OCI-LY7 (cell line): ENCODE measurements around the gene HACD2. TPM values are rescaled to one million over a fixed set of nuclear protein-coding genes. Genes with fewer than 3 reads are reported as not detected.

Source experiments
- BruUV-seq: library from RNA; stranded (reverse); fragments of 400-500 nt; replicated peaks from 2 replicates; lab custom pipeline; 2021; lab: Mats Ljungman, UMichigan
- CTCF ChIA-PET: fragments of 300-600 bp; sonication (Branson Sonifier 250); formaldehyde crosslinking; loops from one replicate; lab custom pipeline; 2022; ENCODE audit warnings: antibody characterized with exemption; ENCODE audit not compliant: unreplicated experiment; lab: Charles Lee
- POLR2A ChIA-PET: fragments of 300-600 bp; sonication (Branson Sonifier 250); formaldehyde crosslinking; loops from one replicate; lab custom pipeline; 2022; ENCODE audit warnings: antibody characterized with exemption; lab: Charles Lee
- DNase-seq: peaks from one replicate; pipeline ENCODE4 v3.0.0-alpha.2; 2015; ENCODE audit warnings: low spot score
- H2AFZ ChIP-seq: fragments of 200-600 bp; sonication (generic), shearing (Covaris generic); 2 replicates; pipeline ENCODE4 v1.6.1; 2014; ENCODE audit warnings: mild to moderate bottlenecking, antibody characterized with exemption, low read length, moderate library complexity
- H3K27ac ChIP-seq: fragments of 200-600 bp; sonication (generic); 2 replicates; pipeline ENCODE4 v1.5.1; 2014; ENCODE audit warnings: mixed run types, low read depth, mild to moderate bottlenecking, moderate library complexity, low read length, inconsistent platforms; ENCODE audit not compliant: poor library complexity, severe bottlenecking
- H3K36me3 ChIP-seq: fragments of 200-600 bp; sonication (generic); 2 replicates; pipeline ENCODE4 v1.6.1; 2014; ENCODE audit warnings: mild to moderate bottlenecking, antibody characterized with exemption, low read length, moderate library complexity, mixed read lengths; ENCODE audit not compliant: insufficient read depth
- H3K4me1 ChIP-seq: fragments of 200-600 bp; sonication (generic); 2 replicates; pipeline ENCODE4 v1.5.1; 2014; ENCODE audit warnings: mild to moderate bottlenecking, low read length; ENCODE audit not compliant: insufficient read depth, poor library complexity, severe bottlenecking
- H3K4me2 ChIP-seq: fragments of 200-600 bp; sonication (generic); 2 replicates; pipeline ENCODE4 v1.6.1; 2014; ENCODE audit warnings: mild to moderate bottlenecking, low read length
- H3K4me3 ChIP-seq: fragments of 200-600 bp; sonication (generic); 2 replicates; pipeline ENCODE4 v1.5.1; 2014; ENCODE audit warnings: mild to moderate bottlenecking, low read depth, low read length; ENCODE audit not compliant: poor library complexity, severe bottlenecking
- H3K79me2 ChIP-seq: fragments of 200-600 bp; sonication (generic); 2 replicates; pipeline ENCODE4 v1.6.1; 2016; ENCODE audit warnings: low read depth, mild to moderate bottlenecking, low read length, moderate library complexity, mixed read lengths; ENCODE audit not compliant: insufficient read depth
- H3K9me2 ChIP-seq: fragments of 200-600 bp; sonication (generic); 2 replicates; pipeline ENCODE4 v1.6.1; 2016; ENCODE audit warnings: mild to moderate bottlenecking, low read length, mixed read lengths; ENCODE audit not compliant: insufficient read depth
- H3K9me3 ChIP-seq: fragments of 200-600 bp; sonication (generic); 2 replicates; pipeline ENCODE4 v1.6.1; 2014; ENCODE audit warnings: mild to moderate bottlenecking, mixed run types, low read length, mixed read lengths
- H4K20me1 ChIP-seq: fragments of 200-600 bp; sonication (generic); 2 replicates; pipeline ENCODE4 v1.6.1; 2014; ENCODE audit warnings: mild to moderate bottlenecking, antibody characterized with exemption, low read length, moderate library complexity, mixed read lengths; ENCODE audit not compliant: insufficient read depth
- CTCF ChIP-seq: fragments of 200-600 bp; sonication (generic); conservative IDR thresholded peaks from 2 replicates; pipeline ENCODE4 v1.5.1; 2014; ENCODE audit warnings: mild to moderate bottlenecking, antibody characterized with exemption, low read length, moderate library complexity, mixed read lengths
- EZH2phosphoT487 ChIP-seq: fragments of 200-600 bp; sonication (generic); IDR thresholded peaks from 2 replicates; pipeline ENCODE4 v1.6.1; 2018; ENCODE audit warnings: low read depth, borderline replicate concordance, mild to moderate bottlenecking, mixed run types, antibody characterized with exemption, low read length, moderate library complexity, mixed read lengths
- intact Hi-C: fragments of 100-400 bp; cut with micrococcal nuclease; formaldehyde crosslinking; loops from one replicate; pipeline ENCODE4 v1.10.0; 2022; ENCODE audit not compliant: unreplicated experiment
- total RNA-seq, 2 experiments: library from RNA; depleted of rRNA in 1 of 2; stranded (reverse); fragments of >200 nt in 1 of 2; shearing (Covaris generic) in 1 of 2; gene quantifications; 2 replicates each; pipeline ENCODE4 v1.2.3, GENCODE V29; 2014 to 2022

Gene HACD2
- total RNA-seq, 2 experiments from 2014 or later = 10.2 to 22.5 TPM

DNA sequence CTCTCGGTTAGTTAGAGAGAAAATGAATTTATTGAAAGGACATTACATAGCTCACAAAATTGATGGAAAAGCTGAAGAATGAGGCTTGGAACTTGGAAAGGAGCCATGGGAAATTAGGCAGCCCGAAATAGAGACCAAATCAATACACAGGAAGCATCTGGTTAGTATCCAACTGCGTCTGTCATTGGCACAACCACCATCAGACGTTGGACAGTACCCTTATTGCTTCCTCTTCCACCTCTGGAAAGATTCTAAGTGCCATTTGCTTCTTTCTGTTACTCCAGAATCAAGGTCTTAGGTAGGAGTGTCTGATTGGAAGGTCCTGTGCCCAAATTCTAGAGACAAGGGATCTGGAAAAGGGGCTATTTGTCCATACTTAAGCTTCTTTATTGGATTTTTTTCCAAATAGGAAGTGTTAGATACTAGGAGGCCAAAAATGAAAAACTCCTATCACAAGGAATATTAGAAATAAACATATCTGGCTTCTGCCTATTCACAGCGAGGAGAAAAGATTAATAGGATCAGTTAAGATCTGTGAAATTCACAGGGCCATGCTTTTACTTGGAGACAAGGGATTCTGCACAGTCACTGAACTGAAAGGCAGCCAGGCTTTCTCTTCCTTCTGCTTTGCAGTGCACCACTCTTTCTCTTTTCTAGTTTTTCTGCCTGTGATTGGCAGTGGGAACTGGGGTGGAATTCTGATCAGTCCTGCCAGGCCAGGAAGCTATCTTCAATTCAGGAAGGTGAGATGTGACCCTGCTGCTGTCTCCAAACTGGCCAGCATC lies 10.7 kb upstream of the HACD2 start:
- Histone ChIP-seq H4K20me1 (no peaks in the 10 kb centered on the region), H3K9me2 (no peaks in the 10 kb centered on the region), H3K4me3 (no peak overlapping the region), H3K27ac (no peak overlapping the region), H3K9me3 (peaks cover 6% of the 10 kb centered on the region), H3K4me1 (no peaks in the 10 kb centered on the region), H2AFZ (no peak overlapping the region), H3K36me3 (peaks cover 30% of the 10 kb centered on the region), H3K4me2 (no peak overlapping the region), H3K79me2 (no peaks in the 10 kb centered on the region)
- TF ChIP-seq CTCF = no peak
- TF ChIP-seq EZH2phosphoT487 = no peak
- ChIA-PET POLR2A (interaction anchor here (0.6 to 1.6 kb wide), 3 partner anchors 10 to 20 kb away, joined by 3 to 4 read pairs (median 3); no protein-coding TSS in a partner anchor), CTCF (no interaction called here)
- intact Hi-C loops = no loop called here
- BruUV-seq = no TSS peak
- no peak for DNase-seq

DNA sequence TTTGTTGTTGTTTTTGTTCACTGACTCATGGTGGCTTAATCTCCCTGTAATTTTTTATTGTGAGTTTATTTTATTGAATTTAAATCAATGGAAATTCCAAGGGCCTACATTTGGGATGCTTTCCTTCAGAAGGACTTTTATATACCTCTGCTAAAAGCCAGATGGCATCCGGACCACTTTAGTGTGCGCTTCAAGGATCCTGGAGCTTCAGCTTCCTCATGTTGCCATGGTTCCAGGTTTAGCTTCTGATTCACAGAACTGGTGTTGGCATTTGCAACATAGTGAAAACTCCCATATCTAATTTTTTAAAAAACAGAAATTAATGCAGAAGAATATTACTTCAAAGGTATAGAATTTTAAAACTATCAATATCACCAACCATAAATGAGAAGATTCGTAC lies 8.5 kb upstream of the HACD2 start:
- CTCF ChIA-PET = no interaction called here
- BruUV-seq = no TSS peak
- intact Hi-C loops = no loop called here
- H3K4me1 ChIP-seq = no peaks in the 10 kb centered on the region
- DNase-seq = no peak
- H3K27ac ChIP-seq = no peak overlapping the region
- POLR2A ChIA-PET = no interaction called here
- TF ChIP-seq CTCF = no peak
- TF ChIP-seq EZH2phosphoT487 = no peak
- no peaks in the 10 kb centered on the region for H3K79me2 ChIP-seq
- H4K20me1 ChIP-seq = no peaks in the 10 kb centered on the region
- H3K9me3 ChIP-seq = peaks cover 20% of the 10 kb centered on the region
- H2AFZ ChIP-seq = no peak overlapping the region
- H3K4me2 ChIP-seq = no peak overlapping the region
- H3K4me3 ChIP-seq = no peak overlapping the region
- H3K36me3 ChIP-seq = peaks cover 44% of the 10 kb centered on the region
- no peaks in the 10 kb centered on the region for H3K9me2 ChIP-seq
